Left ventricle myocardium inferior (tissue), 1 donor: ENCODE measurements around the gene DTNB. TPM values are rescaled to one million over a fixed set of nuclear protein-coding genes. Genes with fewer than 3 reads are reported as not detected.

Experiments used
- DNase-seq: peaks from one replicate; pipeline ENCODE4 v3.0.0-alpha.2; 2020
- H3K27ac ChIP-seq: fragments of 200-600 bp; replicated peaks from 2 replicates; pipeline ENCODE4 v1.8.0; 2021
- H3K27me3 ChIP-seq: fragments of 200-600 bp; 2 replicates; pipeline ENCODE4 v1.8.0; 2021; ENCODE audit warnings: low read depth
- H3K36me3 ChIP-seq: fragments of 200-600 bp; 2 replicates; pipeline ENCODE4 v1.8.0; 2021
- H3K4me1 ChIP-seq: fragments of 200-600 bp; 2 replicates; pipeline ENCODE4 v1.8.0; 2021
- H3K4me3 ChIP-seq: fragments of 200-600 bp; 2 replicates; pipeline ENCODE4 v1.8.0; 2021; ENCODE audit warnings: mild to moderate bottlenecking, moderate library complexity
- H3K9me3 ChIP-seq: fragments of 200-600 bp; replicated peaks from 2 replicates; pipeline ENCODE4 v1.8.0; 2021
- intact Hi-C: fragments of 100-400 bp; cut with micrococcal nuclease; formaldehyde crosslinking; loops from one replicate; pipeline ENCODE4 v1.11.0; 2022
- total RNA-seq: library from RNA; stranded (reverse); fragmentation: NEBNext Ultra II Directional; extraction: Animal tissue kit (Norgen Biotek cat#: 25700); gene quantifications from one replicate; pipeline ENCODE4 v1.2.1, GENCODE V29; 2021
- TF ChIP-seq, protein P1 (sequence below): fragments of 200-600 bp; IDR thresholded peaks from 2 replicates; pipeline ENCODE4 v1.8.0; 2021; ENCODE audit warnings: antibody characterized with exemption, mild to moderate bottlenecking, borderline replicate concordance
- donor health status: DM: no; HTN: yes; CAD: no; lungs with severe emphysema.

DTNB gene
- total RNA-seq, 1 donor from 2014 or later, result 4.5 TPM

GRCh38 chr2:25491966-25492532 is 181.3 kb downstream of the DTNB start:
- Histone ChIP-seq H3K27me3 (no peaks in the 10 kb centered on the region), H3K9me3 (no peaks in the 10 kb centered on the region), H3K27ac (no peak overlapping the region), H3K4me3 (no peak overlapping the region), H3K36me3 (no peaks in the 10 kb centered on the region), H3K4me1 (no peaks in the 10 kb centered on the region)
- no peak for DNase-seq
- TF ChIP-seq, protein P1, sequence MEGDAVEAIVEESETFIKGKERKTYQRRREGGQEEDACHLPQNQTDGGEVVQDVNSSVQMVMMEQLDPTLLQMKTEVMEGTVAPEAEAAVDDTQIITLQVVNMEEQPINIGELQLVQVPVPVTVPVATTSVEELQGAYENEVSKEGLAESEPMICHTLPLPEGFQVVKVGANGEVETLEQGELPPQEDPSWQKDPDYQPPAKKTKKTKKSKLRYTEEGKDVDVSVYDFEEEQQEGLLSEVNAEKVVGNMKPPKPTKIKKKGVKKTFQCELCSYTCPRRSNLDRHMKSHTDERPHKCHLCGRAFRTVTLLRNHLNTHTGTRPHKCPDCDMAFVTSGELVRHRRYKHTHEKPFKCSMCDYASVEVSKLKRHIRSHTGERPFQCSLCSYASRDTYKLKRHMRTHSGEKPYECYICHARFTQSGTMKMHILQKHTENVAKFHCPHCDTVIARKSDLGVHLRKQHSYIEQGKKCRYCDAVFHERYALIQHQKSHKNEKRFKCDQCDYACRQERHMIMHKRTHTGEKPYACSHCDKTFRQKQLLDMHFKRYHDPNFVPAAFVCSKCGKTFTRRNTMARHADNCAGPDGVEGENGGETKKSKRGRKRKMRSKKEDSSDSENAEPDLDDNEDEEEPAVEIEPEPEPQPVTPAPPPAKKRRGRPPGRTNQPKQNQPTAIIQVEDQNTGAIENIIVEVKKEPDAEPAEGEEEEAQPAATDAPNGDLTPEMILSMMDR, result no peak
- intact Hi-C loops, result no loop called here

DNA sequence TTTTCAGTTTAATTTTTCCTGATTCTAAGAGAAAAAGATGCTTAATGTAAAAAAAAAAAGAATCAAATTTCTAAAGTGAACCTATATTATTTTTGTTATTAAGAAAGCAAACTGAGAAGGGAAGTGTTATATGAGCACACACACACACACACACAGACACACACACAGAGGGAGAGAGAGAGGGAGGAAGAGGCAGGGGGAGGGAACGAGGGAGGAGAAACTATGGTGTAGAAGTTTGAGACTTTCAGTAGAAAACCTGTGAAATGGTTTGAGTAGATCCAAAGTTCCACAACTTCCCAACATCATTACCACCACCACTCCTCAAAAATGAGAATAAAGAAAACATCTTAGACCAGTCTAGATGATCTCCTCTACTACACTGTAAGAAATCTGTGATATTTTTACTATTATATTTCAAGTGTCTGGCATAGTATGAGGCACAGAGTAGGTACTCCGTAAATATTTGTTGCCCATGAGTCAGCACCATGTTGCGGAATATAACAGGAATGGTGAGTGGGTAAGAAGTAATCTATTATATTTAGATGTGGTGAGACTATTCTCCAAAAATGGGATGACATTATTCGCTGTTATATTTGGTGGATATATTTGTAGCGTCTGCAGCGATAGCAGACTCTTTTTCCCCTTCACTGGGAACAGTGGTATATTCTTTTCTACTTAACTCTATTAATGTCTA is 182.2 kb downstream of the DTNB start:
- H3K27ac ChIP-seq, result no peak overlapping the region
- TF ChIP-seq, protein P1, result no peak
- no peaks in the 10 kb centered on the region for H3K4me1 ChIP-seq
- H3K9me3 ChIP-seq, result no peaks in the 10 kb centered on the region
- H3K36me3 ChIP-seq, result no peaks in the 10 kb centered on the region
- intact Hi-C loops, result no loop called here
- H3K4me3 ChIP-seq, result no peak overlapping the region
- no peak for DNase-seq
- no peaks in the 10 kb centered on the region for H3K27me3 ChIP-seq

DNA sequence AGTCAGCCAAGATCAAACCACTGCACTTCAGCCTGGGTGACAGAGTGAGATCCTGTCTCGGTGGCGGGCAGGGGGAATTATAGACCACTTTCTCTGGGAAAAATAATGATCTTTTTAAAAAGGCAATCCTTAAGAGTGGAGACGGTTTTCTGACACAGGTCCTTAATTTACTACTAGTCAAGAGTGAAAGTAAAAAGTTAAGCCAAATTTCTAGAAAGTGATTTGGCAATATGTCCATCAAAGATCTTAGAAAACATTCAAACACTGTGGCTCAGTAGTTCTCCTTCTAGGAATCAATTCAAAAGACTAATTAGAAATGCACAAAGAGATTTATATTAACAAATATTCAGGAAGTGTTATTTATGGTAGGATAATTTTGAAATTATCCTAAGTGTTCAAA is 183.2 kb downstream of the DTNB start:
- no peak overlapping the region for H3K4me3 ChIP-seq
- intact Hi-C loops, result no loop called here
- DNase-seq, result no peak
- no peak overlapping the region for H3K27ac ChIP-seq
- H3K27me3 ChIP-seq, result no peaks in the 10 kb centered on the region
- H3K9me3 ChIP-seq, result no peaks in the 10 kb centered on the region
- TF ChIP-seq, protein P1, result no peak
- no peaks in the 10 kb centered on the region for H3K4me1 ChIP-seq
- H3K36me3 ChIP-seq, result no peaks in the 10 kb centered on the region

GRCh38 chr2:25489631-25490030 is 183.7 kb downstream of the DTNB start:
- TF ChIP-seq, protein P1, result no peak
- no peak overlapping the region for H3K27ac ChIP-seq
- H3K36me3 ChIP-seq, result no peaks in the 10 kb centered on the region
- intact Hi-C loops, result no loop called here
- H3K27me3 ChIP-seq, result no peaks in the 10 kb centered on the region
- no peak overlapping the region for H3K4me3 ChIP-seq
- no peaks in the 10 kb centered on the region for H3K4me1 ChIP-seq
- no peak for DNase-seq
- H3K9me3 ChIP-seq, result no peaks in the 10 kb centered on the region

DNA sequence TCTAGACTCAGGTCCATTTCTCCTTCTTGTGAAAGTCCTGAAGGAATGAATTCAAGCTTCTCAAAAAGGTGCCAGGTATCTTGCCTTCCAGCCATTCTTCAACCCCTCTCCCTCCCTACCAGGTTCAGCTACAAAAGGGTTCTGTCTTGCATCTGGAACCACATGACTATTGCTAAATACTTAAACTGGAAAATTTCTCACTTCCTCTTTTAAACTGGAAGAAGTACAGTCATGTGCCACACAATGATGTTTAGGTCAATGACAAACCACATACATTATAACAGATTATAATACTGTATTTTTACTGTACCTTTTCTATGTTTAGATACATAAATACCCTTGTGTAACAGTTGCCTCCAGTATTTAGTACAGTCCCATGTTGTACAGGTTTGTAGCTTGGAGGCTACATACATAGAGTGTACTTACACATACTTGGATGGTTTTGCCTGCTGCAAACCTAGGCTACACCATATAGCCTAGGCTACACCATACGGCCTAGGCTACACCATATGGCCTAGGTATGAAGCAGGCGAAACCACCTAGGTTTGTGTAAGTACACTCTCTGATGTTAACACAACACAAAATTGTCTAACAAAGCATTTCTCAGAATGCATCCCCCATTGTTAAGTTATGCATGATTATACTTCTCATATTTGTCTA is 189.6 kb downstream of the DTNB start:
- Histone ChIP-seq H3K27ac (no peak overlapping the region), H3K9me3 (no peaks in the 10 kb centered on the region), H3K4me3 (no peak overlapping the region), H3K36me3 (peaks cover 13% of the 10 kb centered on the region), H3K4me1 (no peaks in the 10 kb centered on the region), H3K27me3 (no peaks in the 10 kb centered on the region)
- intact Hi-C loops, result no loop called here
- no peak for DNase-seq
- TF ChIP-seq, protein P1, result no peak
